HUDEP-2 (cell line): ENCODE results near the gene APOL4.
"Not testable (repeated sequence)": the region's sequence is repeated elsewhere in the genome, so short reads cannot be mapped to it uniquely, and the experiment has no call there.

Experiments
- DNase-seq, 76 experiments: peaks; one replicate each; lab custom pipeline; 2025; ENCODE audit not compliant: unreplicated experiment in 76 of 76; lab: John Stamatoyannopoulos, UW

The APOL4 gene

DNA sequence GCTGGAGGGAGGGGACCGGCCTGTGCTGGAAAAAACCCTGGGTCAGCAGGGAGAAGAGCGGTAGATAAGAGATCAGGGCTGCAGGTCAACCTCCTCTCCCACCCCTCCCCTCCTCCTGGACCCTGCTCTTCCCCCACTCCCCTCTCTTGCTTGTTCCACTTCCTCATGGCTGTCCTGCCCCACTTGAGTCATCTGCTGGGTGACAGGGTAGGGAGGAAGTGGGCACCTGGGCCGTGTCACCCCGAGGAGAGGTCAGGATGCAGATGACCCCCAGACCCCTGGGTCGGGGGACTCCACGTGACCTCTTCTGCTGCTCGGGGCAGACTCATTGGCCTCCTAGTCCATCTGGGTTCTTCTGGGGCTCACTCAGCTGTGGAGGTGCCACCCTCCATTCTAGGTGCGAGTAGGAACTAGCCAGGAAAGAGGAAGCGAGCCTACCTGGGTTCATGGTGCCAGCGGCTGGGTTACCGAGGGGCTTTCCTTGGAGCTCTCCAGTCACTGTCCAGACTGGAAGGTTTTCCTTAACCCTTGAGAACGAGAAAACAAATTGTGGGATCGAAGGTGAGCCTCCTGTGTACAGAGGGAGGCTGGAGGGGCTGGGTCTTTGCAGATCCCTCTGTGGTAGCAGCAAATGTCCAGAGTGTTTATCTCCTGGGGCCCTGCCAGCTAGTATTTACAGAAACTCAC lies 31.2 kb upstream of the APOL4 start:
- DNase-seq: no peak

DNA sequence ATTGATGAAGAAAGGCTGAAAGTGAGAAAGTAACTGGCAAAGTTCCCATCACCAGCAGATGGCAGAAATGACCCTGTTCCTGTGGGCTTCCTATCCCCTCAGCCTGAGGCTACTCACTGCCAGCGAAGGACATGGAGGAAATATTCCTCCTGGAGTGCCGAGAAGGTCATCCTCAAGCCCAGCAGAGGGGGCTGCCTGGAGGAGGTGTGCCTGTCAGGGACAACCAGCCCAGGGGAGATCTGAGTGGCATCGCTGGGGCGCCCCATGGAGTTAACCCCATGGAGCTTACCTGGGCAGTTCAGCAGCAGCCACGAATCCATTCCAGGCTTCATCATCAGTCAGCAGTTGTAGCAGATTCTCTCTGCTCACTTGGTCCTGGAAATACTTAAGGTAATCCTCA lies 29.4 kb upstream of the APOL4 start:
- DNase-seq: not testable (repeated sequence)

DNA sequence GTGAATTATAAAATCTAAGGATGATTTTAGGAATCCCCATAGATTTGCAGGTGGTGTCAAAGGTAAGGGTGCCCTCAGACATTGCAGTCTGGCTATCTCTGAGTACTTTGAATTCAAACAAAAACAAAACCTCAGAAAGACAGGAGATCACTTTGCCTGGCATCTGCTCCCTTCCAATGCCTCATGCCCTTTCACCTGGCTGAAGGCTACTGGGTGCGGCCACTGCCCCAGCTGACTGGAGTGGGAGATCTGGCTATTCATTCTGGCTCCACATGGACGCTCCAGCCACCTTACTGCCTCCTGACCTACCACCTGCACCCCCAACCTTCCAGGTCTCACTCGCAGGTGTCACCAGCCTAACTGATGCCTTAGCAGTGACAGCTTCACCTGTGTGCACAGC lies 28.0 kb upstream of the APOL4 start:
- DNase-seq: not testable (repeated sequence)

DNA sequence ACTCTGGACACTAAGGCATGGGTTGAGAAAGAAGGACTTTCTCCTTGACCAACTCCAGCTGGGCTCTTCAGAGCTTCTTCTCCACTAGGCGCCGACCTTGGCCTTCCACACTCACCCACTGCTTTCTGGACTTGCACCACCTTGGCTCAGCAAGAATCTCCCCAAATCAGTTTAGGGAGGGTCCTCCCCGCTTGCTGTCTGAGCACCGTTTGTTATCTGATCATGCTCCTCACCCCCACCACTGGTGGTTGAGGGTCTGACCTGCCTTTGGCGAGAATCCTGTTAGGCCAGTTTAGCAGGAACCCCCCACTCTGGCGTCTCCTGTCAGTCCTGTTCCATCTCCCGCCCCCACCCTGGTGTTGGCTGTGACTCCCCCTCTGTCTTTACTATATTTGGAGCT lies 27.3 kb upstream of the APOL4 start:
- DNase-seq: no peak

DNA sequence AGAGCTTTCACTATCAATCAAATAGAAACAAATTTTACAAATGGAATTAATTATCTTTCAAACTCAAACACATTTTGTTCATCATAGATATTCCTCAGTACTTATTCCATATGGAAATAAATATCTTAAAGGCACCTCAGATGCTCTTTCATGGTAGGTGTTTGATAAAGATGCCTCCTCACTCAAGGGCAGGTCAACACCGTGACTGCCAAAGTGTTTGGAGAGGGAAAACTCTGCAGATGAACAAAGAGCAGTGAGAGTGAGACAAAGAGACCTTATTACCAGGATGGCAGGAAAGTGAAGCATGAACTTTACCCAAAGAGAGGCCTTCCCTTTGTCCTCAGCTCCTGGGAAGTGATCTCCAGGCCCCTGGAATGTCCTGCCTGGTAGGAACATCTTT lies 26.8 kb upstream of the APOL4 start:
- not testable (repeated sequence) for DNase-seq

DNA sequence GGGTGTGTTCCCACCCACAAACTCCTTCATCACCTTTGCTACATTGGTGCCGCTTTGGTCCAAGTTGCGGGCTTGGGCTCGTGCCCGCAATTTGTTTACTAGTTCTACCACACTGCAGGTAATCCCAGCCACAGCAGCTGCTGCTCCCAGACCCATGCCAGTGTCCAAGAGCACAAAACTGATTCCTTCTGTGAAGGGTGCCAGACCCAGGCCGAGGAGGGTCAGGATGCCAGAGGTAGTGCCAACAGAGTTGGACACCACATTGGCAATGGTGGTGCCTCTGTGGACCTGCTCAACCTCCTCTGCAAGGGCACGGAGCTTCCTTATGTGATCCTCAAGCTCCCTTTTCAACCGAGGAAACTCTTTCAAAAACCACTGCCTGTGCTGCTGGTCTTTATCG lies 26.2 kb upstream of the APOL4 start:
- no peak for DNase-seq

DNA sequence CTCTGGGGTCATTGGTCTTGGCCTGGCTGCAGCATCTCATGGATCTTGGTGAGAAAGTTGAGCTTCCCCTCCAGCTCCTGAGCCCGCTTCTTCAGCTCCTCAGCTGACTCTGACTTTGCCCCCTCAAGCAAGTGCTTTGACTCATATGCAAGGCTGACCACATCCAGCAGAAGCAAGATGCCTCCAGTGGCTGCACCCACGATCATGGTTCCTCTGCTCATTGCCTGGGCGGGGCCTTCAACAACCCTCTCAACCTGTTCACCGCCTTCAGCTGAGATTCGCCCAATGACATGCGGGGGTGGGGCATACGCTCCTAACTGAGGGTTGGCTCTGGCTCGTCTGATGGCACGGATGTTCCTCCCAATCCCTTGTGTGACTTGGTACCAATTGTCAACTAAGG lies 25.8 kb upstream of the APOL4 start:
- DNase-seq: no peak

DNA sequence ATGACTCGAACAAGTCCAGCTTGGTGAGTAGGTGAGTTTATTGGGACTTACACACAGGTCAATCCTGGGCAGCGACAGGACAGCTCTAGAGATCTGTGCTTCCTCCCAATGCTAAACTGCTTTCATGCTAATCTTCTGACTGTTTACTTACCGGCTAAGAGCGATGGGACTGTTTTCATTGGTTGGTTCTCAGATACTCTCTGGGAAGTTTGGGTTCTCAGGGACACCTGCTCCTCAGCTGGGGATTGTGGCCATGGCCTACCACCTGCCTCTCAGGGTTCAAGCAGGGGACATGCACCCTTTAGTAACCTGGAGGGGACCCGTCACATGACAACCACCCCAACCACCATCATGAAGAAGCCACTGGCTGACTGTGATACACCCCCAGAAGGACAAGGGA lies 24.6 kb upstream of the APOL4 start:
- DNase-seq: no peak

DNA sequence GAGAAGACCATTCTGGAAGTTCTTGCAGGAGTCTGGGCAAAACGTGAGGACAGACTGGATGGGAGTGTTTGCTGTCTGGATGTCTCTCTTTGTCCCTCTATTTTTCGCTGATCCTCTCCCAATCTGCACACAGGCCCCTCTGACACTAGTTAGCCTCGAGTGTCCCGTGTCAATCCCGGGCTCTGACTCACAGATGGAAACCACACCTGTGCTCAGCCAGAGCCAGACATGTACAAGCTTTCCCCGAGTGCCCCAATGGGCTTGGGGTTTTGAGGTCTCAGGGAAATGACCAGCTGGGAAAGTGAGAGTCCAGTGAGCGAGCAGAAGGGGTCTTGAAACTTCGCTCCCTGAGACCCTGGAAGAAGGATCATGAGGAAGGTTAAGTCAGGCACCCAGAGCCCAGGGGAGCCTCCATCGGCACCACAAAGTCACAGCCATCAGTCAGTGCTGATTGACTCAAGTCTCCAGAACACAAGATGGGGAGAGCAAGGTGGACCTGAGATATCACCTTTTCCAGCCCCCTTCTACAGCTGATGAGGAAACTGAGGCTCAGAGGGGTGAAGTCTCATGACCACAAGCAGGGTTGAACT lies 23.8 kb upstream of the APOL4 start:
- DNase-seq: no peak

DNA sequence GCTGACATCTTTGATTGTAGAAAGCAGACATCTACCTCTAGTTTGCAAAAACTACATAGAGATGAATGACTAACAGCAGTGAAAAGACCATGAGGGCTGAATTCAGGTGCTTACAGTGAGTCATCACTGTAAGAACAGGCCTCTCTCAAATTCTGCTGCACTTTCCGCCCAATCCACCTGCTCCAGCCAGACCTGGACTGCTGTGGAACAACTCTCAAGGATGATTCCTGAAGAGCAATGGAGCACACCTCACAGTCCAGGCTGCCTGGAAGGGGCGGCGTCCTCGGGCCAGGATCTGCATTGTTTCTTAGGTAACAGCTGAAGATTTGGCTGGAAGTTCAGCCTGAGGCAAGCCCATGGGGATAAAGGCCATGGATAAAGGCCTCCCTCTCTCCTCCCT lies 22.6 kb upstream of the APOL4 start:
- DNase-seq: no peak

DNA sequence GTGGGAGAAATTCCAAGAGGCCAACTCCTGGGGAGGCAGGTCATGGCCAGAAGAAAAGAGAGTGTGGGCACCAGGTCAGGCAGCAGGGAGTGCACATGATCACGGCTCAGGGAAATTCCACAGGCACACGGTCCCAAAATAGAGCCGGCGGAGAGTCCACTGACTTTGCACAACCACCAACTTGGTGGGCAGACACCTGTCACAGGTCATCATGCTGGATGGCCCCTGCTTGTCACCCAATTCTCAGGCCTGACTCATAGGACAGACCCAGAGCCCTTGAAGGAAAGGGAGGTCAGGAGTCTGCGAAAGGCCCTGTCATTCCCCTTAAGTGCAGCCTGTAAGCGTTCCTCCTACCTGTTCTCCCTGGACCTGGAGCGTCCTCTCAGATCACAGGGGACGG lies 21.9 kb upstream of the APOL4 start:
- no peak for DNase-seq

DNA sequence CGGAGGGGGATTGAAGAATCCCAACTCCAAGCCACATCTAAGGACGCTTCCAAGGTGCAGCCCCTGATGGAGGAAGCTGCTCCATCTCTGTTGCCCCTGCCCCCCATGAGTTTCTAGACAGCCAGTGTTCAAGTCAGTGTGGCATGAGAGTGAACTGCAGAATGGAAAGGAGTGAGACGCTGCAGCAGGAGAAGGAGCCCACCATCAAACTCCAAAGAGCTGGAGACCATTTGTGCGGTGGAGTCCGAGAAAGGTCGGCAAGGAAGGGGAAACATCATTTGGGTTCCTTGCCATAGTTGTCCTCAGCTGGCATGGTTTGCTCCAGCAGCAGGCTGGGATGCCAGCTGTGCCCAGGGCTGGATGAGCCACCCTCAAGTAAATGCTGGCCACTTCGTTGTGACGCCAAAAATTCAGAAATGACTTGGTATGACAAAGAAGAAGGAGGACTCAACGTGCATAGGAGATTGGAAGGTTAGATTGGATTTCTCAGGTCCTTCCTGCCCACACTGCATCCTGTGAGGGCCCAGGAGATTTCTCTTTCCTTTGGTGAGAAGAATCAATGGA lies 21.4 kb upstream of the APOL4 start:
- no peak for DNase-seq

DNA sequence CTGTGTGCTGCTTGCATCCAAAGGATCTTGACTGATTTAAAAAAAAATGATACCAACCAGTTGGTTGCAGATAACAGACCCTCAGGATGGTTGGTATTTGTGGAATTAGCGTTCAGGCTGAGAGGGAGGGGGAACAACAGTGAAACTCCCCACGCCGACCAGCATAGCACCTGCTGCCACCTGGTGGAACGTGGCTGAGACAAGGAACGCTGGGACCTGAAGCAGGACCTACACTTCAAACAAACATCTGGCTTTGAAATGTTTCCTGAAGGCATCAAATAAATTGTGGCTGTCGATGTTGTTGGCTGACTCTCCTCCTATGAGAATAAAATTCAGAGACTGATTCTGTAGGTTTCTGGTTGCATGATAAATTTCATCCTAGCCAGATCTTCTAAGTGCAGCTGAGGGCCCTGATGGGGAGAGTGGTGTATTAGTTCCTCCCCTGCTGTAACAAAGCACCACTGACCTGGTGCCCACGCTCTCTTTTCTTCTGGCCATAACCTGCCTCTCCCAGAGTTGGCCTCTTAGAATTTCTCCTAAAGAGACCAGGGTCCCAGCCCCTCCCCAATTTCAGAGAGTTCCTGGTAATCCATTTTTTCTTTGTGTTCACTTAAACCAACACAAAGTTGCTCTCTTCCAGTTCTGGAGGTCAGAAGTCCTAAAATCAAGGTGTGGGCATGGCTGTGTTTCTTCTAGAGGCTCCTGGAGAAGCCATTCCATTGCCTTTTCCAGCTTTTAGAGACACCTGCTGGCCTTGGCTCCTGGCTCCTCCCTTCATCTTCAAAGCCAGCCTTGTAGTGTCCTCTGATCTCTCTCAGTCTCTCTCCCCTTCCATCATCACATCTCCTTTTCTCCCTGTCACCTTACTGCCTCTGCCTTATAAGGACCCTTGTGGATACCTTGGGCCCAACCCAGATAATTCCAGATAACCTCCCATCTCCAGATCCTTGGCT lies 20.5 kb upstream of the APOL4 start:
- DNase-seq: peak in 44 of 76 experiments; percentile 6 to 58 (median 34)

DNA sequence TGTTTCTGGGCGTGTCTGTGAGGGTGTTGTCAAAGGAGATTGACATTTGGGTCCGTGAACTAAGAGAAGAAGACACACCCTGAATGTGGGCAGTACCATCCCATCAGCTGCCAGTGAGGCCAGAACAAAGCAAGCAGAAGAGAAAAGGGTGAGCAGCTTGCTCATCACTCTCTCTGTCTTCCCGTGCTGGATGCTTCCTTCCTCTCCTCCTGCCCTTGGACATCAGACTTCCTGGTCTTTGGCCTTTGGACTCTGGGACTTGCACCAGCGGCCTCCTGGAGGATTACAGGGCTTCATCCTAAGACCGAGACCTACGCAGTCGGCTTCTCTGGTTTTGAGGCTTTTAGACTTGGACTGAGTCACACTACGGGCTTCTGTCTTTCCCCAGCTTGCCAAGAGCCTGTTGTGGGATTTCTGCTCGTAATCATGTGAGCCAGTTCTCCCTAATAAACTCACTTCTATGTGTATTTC lies 18.9 kb upstream of the APOL4 start:
- peak in 55 of 76 experiments; percentile 8 to 74 (median 39) for DNase-seq

DNA sequence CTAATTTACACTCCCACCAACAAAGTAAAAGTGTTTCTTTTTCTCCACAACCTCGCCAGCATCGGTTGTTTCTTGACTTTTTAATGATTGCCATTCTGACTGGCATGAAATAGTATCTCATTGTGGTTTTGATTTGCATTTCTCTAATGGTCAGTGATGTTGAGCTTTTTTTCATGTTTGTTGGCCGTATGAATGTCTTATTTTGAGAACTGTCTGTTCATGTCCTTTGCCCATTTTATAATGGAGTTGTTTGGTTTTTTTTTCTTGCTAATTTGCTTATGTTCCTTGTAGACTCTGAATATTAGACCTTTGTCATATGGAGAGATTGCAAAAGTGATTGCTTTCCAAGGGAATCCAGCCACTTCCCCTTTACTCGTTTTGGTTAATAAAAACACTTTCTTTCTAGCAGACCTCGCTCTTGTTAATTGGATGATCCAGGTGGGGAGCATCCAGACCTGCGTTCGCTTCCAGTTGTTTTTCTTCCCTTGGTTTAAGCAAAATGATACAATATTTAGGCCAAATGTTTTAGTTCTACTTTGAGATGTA lies 17.1 kb upstream of the APOL4 start:
- DNase-seq: no peak

DNA sequence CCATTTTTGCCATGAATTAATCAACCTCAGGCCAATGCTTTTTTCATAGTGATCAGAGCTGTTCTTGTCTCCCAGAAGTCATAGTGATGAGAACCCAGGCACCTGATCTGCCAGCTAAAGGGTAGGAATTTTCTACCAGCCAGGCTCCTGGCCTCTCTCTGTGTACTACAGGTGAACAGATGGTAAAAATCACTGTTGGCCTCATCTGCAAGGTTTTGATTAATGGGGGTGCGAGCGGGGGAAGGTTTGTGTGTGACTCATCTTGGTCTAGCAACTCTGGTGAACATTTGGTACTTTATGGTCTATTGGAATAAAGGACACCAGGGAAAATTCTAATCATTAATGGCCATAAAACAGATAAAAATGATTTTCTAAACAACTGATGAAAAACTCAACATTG lies 14.4 kb upstream of the APOL4 start:
- no peak for DNase-seq

DNA sequence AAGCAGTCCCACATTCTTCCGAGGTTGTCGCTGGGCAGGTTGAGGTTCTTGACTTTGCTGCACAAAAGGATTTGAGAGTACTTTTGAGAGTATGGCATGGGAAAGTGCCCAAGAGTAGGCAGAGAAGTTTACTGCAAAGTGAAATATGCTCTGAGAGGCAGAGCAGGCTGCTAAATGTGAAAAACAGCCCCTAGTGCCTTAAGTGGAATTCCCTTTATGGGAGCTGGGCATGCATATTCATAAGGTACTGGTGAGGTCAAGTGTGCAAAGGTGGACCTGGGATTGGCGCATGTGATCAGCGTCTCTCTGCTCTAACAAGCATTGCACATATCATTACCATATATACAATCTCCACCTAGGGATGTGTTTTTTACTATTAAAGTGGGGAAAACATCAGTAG lies 12.0 kb upstream of the APOL4 start:
- DNase-seq: no peak

DNA sequence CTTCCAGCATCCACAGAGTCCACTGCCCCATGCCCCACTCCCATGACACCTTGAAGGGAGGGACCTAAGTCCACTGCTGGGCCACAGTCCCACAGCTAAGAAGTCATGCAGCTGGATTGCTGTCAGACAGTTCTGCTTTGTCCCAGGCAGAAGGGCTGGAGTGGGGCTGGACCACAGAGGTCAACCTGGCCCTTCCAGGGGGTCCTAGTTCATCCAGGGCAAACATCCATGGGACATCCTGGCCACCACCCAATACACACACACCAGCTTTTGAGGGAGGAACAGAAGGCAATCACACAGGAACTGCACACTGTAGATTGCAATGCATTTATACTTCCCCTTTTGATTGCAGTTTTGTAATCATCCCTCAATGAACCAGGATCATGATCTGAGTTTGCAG lies 11.3 kb upstream of the APOL4 start:
- DNase-seq: no peak

DNA sequence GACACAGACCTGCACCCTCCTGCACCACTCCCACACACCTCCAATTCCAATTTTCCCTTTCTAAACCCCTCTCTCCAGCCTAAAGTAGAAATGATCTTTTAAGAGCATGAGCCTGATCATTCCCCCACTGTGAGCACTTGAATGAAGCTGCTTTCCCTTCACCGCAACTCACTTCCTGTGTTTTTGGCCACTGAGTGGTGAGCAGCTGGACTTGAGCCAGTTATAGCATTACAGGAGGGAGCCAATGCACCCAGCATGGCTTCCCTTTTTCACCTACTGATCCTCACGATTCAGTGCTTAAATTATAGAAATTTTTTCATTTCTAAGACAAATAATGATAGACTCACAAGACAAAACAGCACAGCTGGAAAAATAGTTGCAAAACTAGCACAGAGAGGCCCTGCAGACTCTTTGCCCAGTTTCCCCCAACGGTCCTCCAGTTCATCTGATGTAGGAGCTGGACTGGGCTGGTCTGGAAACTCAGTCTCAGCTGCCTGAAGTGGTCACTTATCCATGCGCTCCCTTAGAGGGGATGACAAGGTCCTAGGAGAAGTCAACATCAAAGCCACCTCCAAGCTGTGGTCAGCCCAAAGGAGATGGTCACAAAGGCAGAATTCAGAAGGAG lies 9.7 kb upstream of the APOL4 start:
- peak in 4 of 76 experiments; percentile 10 to 30 (median 24) for DNase-seq

DNA sequence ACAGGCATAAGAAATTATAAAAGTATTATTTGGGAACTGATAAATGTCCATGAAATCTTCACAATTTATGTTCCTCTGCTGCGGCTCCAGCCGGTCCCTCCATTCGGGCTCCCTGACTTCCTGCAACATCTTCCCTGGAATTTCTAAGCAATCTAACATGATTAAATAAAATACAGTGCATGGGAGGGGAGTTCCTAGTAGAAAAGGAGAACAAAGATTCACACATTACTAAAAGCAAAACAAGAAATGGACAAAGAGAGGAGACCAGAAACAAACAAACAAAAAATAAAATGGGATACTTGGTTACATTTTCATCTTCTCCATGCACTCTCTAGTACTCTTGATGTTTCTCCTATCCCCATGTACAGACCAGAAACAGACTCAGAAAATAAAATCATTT lies 8.6 kb upstream of the APOL4 start:
- no peak for DNase-seq
